Uterus (tissue), 4 donors: ENCODE data around the gene HOXB4. TPM values are rescaled to one million over a fixed set of nuclear protein-coding genes. Genes with fewer than 3 reads are reported as not detected.

Experiments used
- DNase-seq, 2 donors: peaks; one replicate each; pipeline ENCODE4 v3.0.0-alpha.2; 2019 to 2020
- H3K27ac ChIP-seq, 2 donors: fragments of 200-600 bp; sonication (generic); 1 replicate in 1 of 2; 2 replicates in 1 of 2; pipeline ENCODE4 v1.5.1; 2016 to 2018
- H3K27me3 ChIP-seq, 2 donors: fragments of 200-600 bp; sonication (generic); one replicate each; pipeline ENCODE4 v1.5.1; 2018 to 2019; ENCODE audit warnings: control low read depth in 1 of 2
- H3K36me3 ChIP-seq, 2 donors: fragments of 200-600 bp; sonication (generic); one replicate each; pipeline ENCODE4 v1.5.1; 2019; ENCODE audit warnings: control low read depth in 1 of 2
- H3K4me1 ChIP-seq, 2 donors: fragments of 200-600 bp; sonication (generic); one replicate each; pipeline ENCODE4 v1.5.1; 2018 to 2019; ENCODE audit warnings: control low read depth in 1 of 2
- H3K4me3 ChIP-seq, 2 donors: fragments of 200-600 bp; sonication (generic); 1 replicate in 1 of 2; 2 replicates in 1 of 2; pipeline ENCODE4 v1.5.1; 2018 to 2019; ENCODE audit warnings: mild to moderate bottlenecking in 1 of 2
- H3K9me3 ChIP-seq, 2 donors: fragments of 200-600 bp; sonication (generic); one replicate each; pipeline ENCODE4 v1.5.1; 2019; ENCODE audit warnings: control low read depth in 1 of 2
- POLR2A ChIP-seq, 2 donors: fragments of 450-650 bp; IDR thresholded peaks; one replicate each; pipeline ENCODE4 v1.6.1; 2016; ENCODE audit warnings: antibody characterized with exemption in 2 of 2, mild to moderate bottlenecking in 1 of 2, moderate library complexity in 1 of 2
- intact Hi-C: fragments of 100-400 bp; cut with DNase I; formaldehyde crosslinking; loops from one replicate; pipeline ENCODE4 v1.15.1; 2023; ENCODE audit warnings: low total_unique reads
- total RNA-seq, 4 donors: library from RNA; depleted of rRNA in 3 of 4; stranded (reverse); fragments of >200 nt in 3 of 4; gene quantifications; one replicate each; pipeline versions ENCODE4 v1.1.0 to v1.2.4, GENCODE V29; 2014 to 2023
- TF ChIP-seq, protein P1 (sequence below), 4 experiments: fragments of 200-600 bp in 2 of 4; fragments of 450-650 bp in 2 of 4; sonication (generic) in 2 of 4; IDR thresholded peaks; one replicate each; pipeline ENCODE4 v1.5.1; 2016 to 2019; ENCODE audit warnings: antibody characterized with exemption in 4 of 4, mild to moderate bottlenecking in 2 of 4, moderate library complexity in 1 of 4
- donor health status: DM: yes; HTN: yes; CAD: no.

Gene HOXB4
- total RNA-seq, 4 donors from 2014 or later: 0.88 to 6.9 (median 5.5) TPM; not detected in 1

DNA sequence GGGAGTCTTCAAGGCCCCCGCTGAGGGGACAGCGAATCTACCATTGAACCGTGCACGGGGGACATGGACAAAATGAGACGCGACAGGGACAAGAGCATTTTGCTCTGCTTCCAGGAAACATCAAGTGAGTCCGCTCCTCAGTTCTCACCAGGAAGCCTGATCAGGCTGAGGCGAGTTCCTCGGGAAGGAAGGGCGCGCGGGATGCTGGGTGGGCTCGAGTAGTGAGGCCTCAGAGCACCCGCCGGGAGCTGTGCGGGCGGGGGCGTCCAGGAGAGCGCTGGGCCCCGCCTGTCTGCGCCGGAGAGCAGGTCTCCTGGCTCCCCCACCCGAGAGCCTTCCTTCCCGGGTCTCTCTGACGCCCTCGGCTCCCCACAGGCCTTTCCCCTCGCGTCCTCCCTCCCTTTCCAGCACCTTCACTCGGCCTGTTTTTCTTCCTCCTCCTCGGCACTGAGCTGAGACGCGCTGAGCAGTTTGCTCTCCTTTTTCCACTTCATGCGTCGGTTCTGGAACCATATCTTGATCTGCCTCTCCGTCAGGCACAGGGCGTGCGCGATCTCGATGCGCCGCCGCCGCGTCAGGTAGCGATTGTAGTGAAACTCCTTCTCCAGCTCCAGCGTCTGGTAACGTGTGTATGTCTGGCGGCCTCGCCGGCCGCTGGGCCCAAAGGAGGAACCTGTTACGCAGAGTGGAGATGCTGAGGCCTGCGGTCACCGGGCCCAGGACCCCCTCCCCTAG lies 18.0 kb upstream of the HOXB4 start:
- H3K4me3 ChIP-seq: no peak overlapping the region
- no peaks in the 10 kb centered on the region for H3K9me3 ChIP-seq
- intact Hi-C loops: loop anchor here (10.0 kb wide), 1 partner anchor 251 kb away; no protein-coding TSS in a partner anchor
- peaks cover 0 to 7% of the 10 kb centered on the region in 2 donors for H3K4me1 ChIP-seq
- peaks cover 9 to 69% of the 10 kb centered on the region in 2 donors for H3K27me3 ChIP-seq
- DNase-seq: no peak
- TF ChIP-seq, protein P1, sequence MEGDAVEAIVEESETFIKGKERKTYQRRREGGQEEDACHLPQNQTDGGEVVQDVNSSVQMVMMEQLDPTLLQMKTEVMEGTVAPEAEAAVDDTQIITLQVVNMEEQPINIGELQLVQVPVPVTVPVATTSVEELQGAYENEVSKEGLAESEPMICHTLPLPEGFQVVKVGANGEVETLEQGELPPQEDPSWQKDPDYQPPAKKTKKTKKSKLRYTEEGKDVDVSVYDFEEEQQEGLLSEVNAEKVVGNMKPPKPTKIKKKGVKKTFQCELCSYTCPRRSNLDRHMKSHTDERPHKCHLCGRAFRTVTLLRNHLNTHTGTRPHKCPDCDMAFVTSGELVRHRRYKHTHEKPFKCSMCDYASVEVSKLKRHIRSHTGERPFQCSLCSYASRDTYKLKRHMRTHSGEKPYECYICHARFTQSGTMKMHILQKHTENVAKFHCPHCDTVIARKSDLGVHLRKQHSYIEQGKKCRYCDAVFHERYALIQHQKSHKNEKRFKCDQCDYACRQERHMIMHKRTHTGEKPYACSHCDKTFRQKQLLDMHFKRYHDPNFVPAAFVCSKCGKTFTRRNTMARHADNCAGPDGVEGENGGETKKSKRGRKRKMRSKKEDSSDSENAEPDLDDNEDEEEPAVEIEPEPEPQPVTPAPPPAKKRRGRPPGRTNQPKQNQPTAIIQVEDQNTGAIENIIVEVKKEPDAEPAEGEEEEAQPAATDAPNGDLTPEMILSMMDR (IDR thresholded peaks at IDR 0.05): no peak
- TF ChIP-seq POLR2A (IDR thresholded peaks at IDR 0.05): no peak
- H3K27ac ChIP-seq: no peak overlapping the region
- no peaks in the 10 kb centered on the region for H3K36me3 ChIP-seq

DNA sequence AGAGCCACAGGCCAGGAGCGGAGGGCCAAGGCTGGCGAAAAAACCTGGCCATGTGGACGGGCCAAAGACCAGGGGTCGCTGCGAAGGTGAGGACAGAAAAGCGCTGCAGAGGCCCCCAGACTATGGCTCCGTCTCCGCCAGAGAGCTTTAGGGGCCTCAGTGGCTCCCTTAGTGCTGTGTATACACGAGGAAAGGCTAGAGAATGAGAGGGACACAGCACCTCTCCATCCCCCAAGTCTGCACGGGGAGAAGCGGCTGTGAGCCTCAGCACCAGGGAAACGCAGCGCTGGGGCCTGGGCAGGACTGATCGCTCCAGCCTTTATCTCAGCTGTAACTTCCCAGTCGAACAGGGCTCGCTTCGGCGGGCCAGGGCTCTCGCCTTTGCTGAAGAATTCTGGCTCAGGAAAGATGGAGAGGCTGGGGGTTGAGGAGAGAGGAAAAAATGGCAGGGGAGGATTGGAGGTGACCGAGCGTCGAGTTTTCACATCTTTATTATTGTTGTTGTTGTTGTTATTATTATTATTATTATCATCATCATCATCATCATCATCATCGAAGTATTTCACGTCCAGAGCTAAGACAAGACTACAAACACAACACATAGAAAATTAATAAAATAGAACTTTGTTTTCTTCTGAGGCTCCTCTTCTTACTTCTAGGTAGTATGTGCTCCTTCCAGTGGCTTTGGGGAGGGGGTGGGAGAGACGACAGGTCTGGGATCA lies 17.3 kb upstream of the HOXB4 start:
- no peaks in the 10 kb centered on the region for H3K36me3 ChIP-seq
- TF ChIP-seq, protein P1 (IDR thresholded peaks at IDR 0.05): no peak
- no peak for TF ChIP-seq POLR2A (IDR thresholded peaks at IDR 0.05)
- no peaks in the 10 kb centered on the region for H3K9me3 ChIP-seq
- intact Hi-C loops: loop anchor here (10.0 kb wide), 1 partner anchor 251 kb away; no protein-coding TSS in a partner anchor
- peaks cover 0 to 7% of the 10 kb centered on the region in 2 donors for H3K4me1 ChIP-seq
- peaks cover 9 to 67% of the 10 kb centered on the region in 2 donors for H3K27me3 ChIP-seq
- H3K4me3 ChIP-seq: no peak overlapping the region
- no peak for DNase-seq
- H3K27ac ChIP-seq: no peak overlapping the region

DNA sequence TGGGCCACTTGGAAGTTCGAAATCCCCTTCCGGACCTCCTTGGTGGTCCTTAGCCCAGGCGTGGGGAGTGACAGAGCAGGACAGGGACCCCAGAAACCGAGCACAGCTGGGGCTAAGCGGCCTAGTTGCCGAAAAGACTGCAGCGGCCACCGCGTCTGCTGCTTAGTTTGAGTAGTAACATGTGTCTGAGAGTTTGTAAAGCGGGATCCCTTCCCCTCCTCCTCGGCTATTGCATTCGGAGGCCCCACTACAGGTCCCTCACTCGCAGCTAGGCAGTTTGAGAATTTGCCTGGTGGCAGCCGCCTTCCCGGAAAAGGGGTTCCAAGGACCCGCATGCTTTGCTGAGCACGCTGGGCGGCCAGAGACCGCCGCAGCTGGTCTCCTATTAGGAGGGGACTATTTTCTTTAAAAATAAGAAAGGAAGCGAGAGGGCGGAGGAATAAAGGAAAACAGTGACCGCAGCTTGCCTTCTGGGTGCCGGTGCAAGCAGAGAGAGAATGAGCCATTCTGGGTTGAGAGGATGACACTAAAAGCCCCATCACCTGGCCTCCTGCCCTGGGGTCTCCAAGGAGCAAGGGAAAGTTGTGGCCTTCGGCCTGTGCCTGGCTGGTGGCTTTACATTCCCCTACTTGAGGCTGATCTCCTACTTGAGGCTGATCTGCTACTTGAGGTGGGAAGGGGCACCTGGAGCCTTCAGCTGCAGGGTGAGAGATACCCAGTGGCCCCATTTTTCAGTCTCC lies 16.6 kb upstream of the HOXB4 start:
- H3K4me3 ChIP-seq: no peak overlapping the region
- H3K36me3 ChIP-seq: no peaks in the 10 kb centered on the region
- peaks cover 0 to 7% of the 10 kb centered on the region in 2 donors for H3K4me1 ChIP-seq
- intact Hi-C loops: loop anchor here (10.0 kb wide), 1 partner anchor 250 kb away; no protein-coding TSS in a partner anchor
- peaks cover 9 to 62% of the 10 kb centered on the region in 2 donors for H3K27me3 ChIP-seq
- no peak overlapping the region for H3K27ac ChIP-seq
- TF ChIP-seq, protein P1 (IDR thresholded peaks at IDR 0.05): no peak
- no peak for TF ChIP-seq POLR2A (IDR thresholded peaks at IDR 0.05)
- H3K9me3 ChIP-seq: no peaks in the 10 kb centered on the region
- no peak for DNase-seq

DNA sequence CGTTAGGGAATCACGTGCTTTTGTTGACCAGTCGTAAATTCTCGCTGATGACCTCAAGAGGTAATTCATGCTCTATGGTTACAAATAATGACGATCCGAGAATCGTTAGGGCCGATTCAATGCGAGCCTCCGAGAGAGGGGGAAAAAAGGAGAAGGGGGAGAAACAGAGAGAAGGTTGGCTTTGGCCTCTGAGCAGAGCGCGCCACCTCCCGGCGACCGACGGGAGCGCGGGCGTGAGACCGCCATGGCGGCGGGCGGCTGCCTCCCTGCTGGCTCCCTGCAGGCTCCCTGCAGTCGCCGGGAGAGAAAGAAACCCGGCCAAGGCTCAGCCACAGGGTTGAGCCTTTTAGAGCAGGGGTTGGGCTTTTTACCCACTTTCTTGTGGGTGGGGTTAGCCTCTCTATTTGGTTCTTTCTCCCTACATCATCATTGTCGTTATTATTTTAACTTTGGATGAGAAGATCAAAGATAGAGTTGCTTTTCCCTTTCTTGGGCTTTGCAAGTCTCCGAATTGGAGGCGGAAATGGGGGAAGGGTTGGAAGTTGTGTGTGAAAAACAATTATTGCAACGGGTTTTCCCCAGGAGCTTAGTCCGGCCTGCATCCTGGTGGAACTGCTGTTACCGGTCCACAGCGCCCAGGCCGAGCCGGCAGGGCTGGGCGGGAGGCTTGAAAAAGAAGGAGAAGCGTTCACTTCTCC lies 15.8 kb upstream of the HOXB4 start:
- Histone ChIP-seq H3K36me3 (no peaks in the 10 kb centered on the region), H3K4me1 (peaks cover 0 to 7% of the 10 kb centered on the region in 2 donors), H3K4me3 (peak overlapping the region in 1 of 2 donors; percentile 20), H3K27me3 (peaks cover 9 to 60% of the 10 kb centered on the region in 2 donors), H3K9me3 (no peaks in the 10 kb centered on the region), H3K27ac (peak overlapping the region in 1 of 2 donors; percentile 26)
- intact Hi-C loops: loop anchor here (10.0 kb wide), 1 partner anchor 249 kb away; no protein-coding TSS in a partner anchor
- TF ChIP-seq, protein P1 (IDR thresholded peaks at IDR 0.05): peak; percentile 83 to 94 (median 92)
- no peak for TF ChIP-seq POLR2A (IDR thresholded peaks at IDR 0.05)
- DNase-seq: peak; percentile 61 to 88
